Activated CD4-positive, alpha-beta memory T cell treated with anti-CD3 and anti-CD28 coated beads, Interleukin-2, amount 10 ng/mL, durations not matched to agents 7 days and 5 days (primary cell): ENCODE measurements around the gene GPD1. TPM values are rescaled to one million over a fixed set of nuclear protein-coding genes. Genes with fewer than 3 reads are reported as not detected.
"Not testable (repeated sequence)": the region's sequence is repeated elsewhere in the genome, so short reads cannot be mapped to it uniquely, and the experiment has no call there.

Source experiments
- CTCF ChIA-PET: fragments of 350-600 bp; sonication (Branson Sonifier 250); formaldehyde crosslinking; loops from one replicate; lab custom pipeline; 2021; ENCODE audit warnings: antibody characterized with exemption, inconsistent platforms; lab: Charles Lee
- POLR2A ChIA-PET: fragments of 350-600 bp; sonication (Branson Sonifier 250); formaldehyde crosslinking; loops from one replicate; lab custom pipeline; 2021; ENCODE audit warnings: antibody characterized with exemption; lab: Charles Lee
- DNase-seq: peaks from one replicate; pipeline ENCODE4 v3.0.0-alpha.2; 2020
- H3K27ac Mint-ChIP-seq: one replicate; pipeline ENCODE4 v1.8.0; 2021; ENCODE audit warnings: mild to moderate bottlenecking, mixed read lengths
- H3K27me3 Mint-ChIP-seq: one replicate; pipeline ENCODE4 v1.8.0; 2021; ENCODE audit warnings: mixed read lengths
- H3K36me3 Mint-ChIP-seq: one replicate; pipeline ENCODE4 v1.8.0; 2021; ENCODE audit warnings: low read depth, mixed read lengths
- H3K4me1 Mint-ChIP-seq: one replicate; pipeline ENCODE4 v1.8.0; 2021; ENCODE audit warnings: mixed read lengths
- H3K4me3 Mint-ChIP-seq: one replicate; pipeline ENCODE4 v1.8.0; 2021; ENCODE audit warnings: mild to moderate bottlenecking, mixed read lengths
- H3K9me3 Mint-ChIP-seq: one replicate; pipeline ENCODE4 v1.8.0; 2021; ENCODE audit warnings: mixed read lengths
- total RNA-seq, 2 experiments: library from RNA; stranded (reverse); gene quantifications; one replicate each; pipeline ENCODE4 v1.2.3, GENCODE V29; 2021

Gene GPD1
- total RNA-seq, 2 experiments from 2014 or later = 0.28 to 0.40 TPM

DNA sequence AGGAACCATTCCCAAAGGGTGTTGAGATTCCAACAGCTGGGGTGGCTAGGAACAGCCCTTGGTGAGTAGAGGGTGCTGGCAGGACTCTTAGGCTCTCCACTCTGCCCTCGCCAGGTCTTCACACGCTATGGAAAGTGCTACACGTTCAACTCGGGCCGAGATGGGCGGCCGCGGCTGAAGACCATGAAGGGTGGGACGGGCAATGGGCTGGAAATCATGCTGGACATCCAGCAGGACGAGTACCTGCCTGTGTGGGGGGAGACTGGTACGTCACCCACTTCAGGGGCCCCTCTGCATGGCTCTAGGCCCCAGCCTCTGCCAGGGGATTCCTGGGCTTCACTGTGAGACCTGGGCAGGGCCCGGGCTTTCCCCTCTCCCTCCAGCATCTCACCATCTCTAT lies 26.7 kb upstream of the GPD1 start:
- POLR2A ChIA-PET = interaction anchor here (0.9 to 1.9 kb wide), 2 partner anchors 8 to 35 kb away, joined by 3 to 4 read pairs; partner anchors contain the start of genes COX14 and SMARCD1
- Mint-ChIP-seq H3K36me3 (no peaks in the 10 kb centered on the region), H3K27ac (no peak overlapping the region), H3K27me3 (no peaks in the 10 kb centered on the region), H3K4me3 (no peak overlapping the region), H3K9me3 (no peaks in the 10 kb centered on the region), H3K4me1 (peaks cover 2% of the 10 kb centered on the region)
- CTCF ChIA-PET = interaction anchor here (0.6 to 2.1 kb wide), 8 partner anchors 10 to 237 kb away, joined by 3 to 9 read pairs (median 3); partner anchors contain the start of gene COX14
- DNase-seq = no peak

GRCh38 chr12:50078281-50078680 lies 25.5 kb upstream of the GPD1 start:
- Mint-ChIP-seq H3K4me1 (peaks cover 2% of the 10 kb centered on the region), H3K27ac (no peak overlapping the region), H3K27me3 (no peaks in the 10 kb centered on the region), H3K9me3 (no peaks in the 10 kb centered on the region), H3K36me3 (no peaks in the 10 kb centered on the region), H3K4me3 (no peak overlapping the region)
- ChIA-PET CTCF (no interaction called here), POLR2A (interaction anchor here (1.9 kb wide), 1 partner anchor 34 kb away, joined by 4 read pairs; the partner anchor contains the start of gene COX14)
- DNase-seq = no peak

DNA sequence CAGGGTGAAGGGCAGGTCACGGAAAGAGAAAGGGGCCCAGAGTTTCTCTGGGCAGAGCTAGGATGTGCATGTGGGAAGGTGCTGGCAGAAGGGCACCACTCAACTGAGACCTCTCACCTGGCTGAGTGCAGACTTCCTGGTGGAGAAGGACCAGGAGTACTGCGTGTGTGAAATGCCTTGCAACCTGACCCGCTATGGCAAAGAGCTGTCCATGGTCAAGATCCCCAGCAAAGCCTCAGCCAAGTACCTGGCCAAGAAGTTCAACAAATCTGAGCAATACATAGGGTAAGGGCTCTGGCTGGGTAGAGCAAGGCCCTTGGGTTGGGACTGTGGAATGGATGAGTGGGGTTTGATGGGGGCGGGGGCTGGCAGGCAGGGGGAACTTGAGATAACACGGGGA lies 24.0 kb upstream of the GPD1 start:
- Mint-ChIP-seq H3K27ac (no peak overlapping the region), H3K36me3 (no peaks in the 10 kb centered on the region), H3K4me1 (peaks cover 9% of the 10 kb centered on the region), H3K9me3 (no peaks in the 10 kb centered on the region), H3K27me3 (no peaks in the 10 kb centered on the region), H3K4me3 (no peak overlapping the region)
- DNase-seq = no peak
- POLR2A ChIA-PET = no interaction called here
- CTCF ChIA-PET = interaction anchor here (0.8 to 1.0 kb wide), 2 partner anchors 9 to 32 kb away, joined by 3 to 7 read pairs; partner anchors contain the start of gene COX14

- POLR2A ChIA-PET = interaction anchor here (2.2 kb wide), 1 partner anchor 86 kb away, joined by 7 read pairs; the partner anchor contains the start of gene CERS5
Measured at GRCh38 chr12:50081096-50081808, 22.6 kb upstream of the GPD1 start.

DNA sequence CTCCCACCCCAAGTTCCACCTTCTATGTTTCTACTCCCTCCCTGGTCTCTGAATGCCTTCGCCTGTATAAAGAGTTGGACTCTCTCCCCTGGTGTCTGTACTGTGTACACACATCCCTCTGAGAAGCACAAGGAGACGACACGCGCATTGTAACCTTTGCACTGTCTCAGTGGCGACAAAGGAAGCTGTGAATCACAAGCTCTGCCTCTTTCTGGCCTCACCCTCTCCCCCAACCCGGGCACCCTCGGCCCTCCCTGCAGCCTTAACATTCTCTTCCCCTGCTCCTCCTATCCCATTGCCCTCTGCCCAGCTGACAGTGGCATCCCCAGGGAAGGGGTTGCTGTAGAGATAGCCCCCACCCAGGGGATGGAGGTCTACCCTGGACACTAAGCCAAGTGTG lies 21.2 kb upstream of the GPD1 start:
- no peak for DNase-seq
- Mint-ChIP-seq H3K4me3 (no peak overlapping the region), H3K27me3 (no peaks in the 10 kb centered on the region), H3K27ac (no peak overlapping the region), H3K9me3 (no peaks in the 10 kb centered on the region), H3K36me3 (peaks cover 12% of the 10 kb centered on the region), H3K4me1 (peaks cover 28% of the 10 kb centered on the region)
- ChIA-PET CTCF (interaction anchor here (0.7 to 13.1 kb wide), 7 partner anchors 8 to 137 kb away, joined by 3 to 181 read pairs (median 3); partner anchors contain the start of gene COX14), POLR2A (interaction anchor here (1.1 to 2.2 kb wide), 5 partner anchors 29 to 681 kb away, joined by 3 to 7 read pairs (median 3); partner anchors contain the start of genes ATF1, CERS5 and COX14)

More at GRCh38 chr12:50081096-50081808, 22.6 kb upstream of the GPD1 start:
- H3K27me3 Mint-ChIP-seq = no peaks in the 10 kb centered on the region
- DNase-seq = no peak
- CTCF ChIA-PET = no interaction called here
- no peaks in the 10 kb centered on the region for H3K9me3 Mint-ChIP-seq
- no peak overlapping the region for H3K27ac Mint-ChIP-seq
- H3K36me3 Mint-ChIP-seq = no peaks in the 10 kb centered on the region
- H3K4me1 Mint-ChIP-seq = peaks cover 16% of the 10 kb centered on the region
- H3K4me3 Mint-ChIP-seq = no peak overlapping the region

GRCh38 chr12:50083301-50083700 lies 20.5 kb upstream of the GPD1 start:
- ChIA-PET CTCF (interaction anchor here (0.7 to 13.1 kb wide), 7 partner anchors 8 to 138 kb away, joined by 3 to 181 read pairs (median 3); partner anchors contain the start of gene COX14), POLR2A (interaction anchor here (1.1 to 2.2 kb wide), 5 partner anchors 29 to 680 kb away, joined by 3 to 7 read pairs (median 3); partner anchors contain the start of genes ATF1, CERS5 and COX14)
- peaks cover 34% of the 10 kb centered on the region for H3K4me1 Mint-ChIP-seq
- H3K36me3 Mint-ChIP-seq = peaks cover 18% of the 10 kb centered on the region
- H3K27me3 Mint-ChIP-seq = no peaks in the 10 kb centered on the region
- H3K4me3 Mint-ChIP-seq = peak overlapping the region; percentile 70
- DNase-seq = no peak
- H3K27ac Mint-ChIP-seq = peak overlapping the region; percentile 43
- no peaks in the 10 kb centered on the region for H3K9me3 Mint-ChIP-seq

DNA sequence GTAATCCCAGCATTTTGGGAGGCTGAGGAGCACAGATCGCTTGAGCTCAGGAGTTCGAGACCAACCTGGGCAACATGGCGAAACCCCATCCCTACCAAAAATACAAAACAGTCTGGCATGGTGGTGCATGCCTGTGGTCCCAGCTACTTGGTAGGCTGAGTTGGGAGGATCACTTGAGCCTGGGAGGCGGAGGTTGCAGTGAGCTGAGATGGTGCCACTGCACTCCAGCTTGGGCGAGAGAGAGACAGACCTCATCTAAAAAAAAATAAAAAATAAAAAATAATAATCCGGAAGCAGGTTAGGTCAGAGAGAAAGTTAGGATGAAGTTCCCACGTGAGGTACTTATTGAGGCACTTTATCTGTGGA lies 19.4 kb upstream of the GPD1 start:
- Mint-ChIP-seq H3K36me3 (peaks cover 29% of the 10 kb centered on the region), H3K27ac (peak overlapping the region; percentile 88), H3K4me1 (peaks cover 41% of the 10 kb centered on the region), H3K4me3 (peak overlapping the region; percentile 88)
- H3K9me3 Mint-ChIP-seq, DNase-seq, H3K27me3 Mint-ChIP-seq: not testable (repeated sequence)
- ChIA-PET POLR2A (interaction anchor here (0.6 to 2.7 kb wide), 23 partner anchors 8 to 322 kb away, joined by 3 to 48 read pairs (median 4); partner anchors contain the start of genes ASIC1, CERS5, COX14 and GPD1), CTCF (interaction anchor here (0.8 to 13.1 kb wide), 20 partner anchors 8 to 349 kb away, joined by 3 to 181 read pairs (median 6); partner anchors contain the start of genes CERS5, COX14, GPD1 and RACGAP1)

DNA sequence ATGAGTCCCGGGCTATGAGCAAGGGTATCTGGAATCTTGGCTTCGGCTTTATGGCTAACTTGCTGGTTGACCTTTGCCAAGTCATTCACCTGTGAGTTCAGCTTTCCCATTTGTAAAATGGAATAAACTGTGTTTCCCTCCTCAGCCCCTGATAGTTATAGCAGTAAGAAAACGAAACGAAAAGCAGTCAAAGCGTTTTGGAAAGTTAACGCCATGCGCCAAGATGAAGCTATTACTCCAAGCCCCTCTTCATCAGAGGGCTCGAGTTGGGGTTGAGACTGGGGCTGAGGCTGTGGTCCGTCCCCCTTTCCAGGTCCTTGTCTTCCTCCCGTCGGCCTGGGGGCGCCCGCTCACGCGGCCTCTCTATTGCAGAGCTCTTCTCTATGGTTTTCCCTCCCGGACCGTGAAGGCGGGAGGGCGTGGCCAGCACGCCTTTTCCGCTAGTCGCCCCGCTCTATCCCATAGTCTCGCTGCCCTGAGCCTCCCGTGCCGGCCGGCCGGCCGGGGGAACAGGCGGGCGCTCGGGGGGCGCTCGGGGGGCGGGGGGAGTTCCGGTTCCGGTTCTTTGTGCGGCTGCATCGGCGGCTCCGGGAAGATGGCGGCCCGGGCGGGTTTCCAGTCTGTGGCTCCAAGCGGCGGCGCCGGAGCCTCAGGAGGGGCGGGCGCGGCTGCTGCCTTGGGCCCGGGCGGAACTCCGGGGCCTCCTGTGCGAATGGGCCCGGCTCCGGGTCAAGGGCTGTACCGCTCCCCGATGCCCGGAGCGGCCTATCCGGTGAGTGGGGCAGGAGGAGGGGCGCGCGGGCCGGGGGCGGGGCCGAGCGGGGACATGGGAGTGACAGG lies 18.8 kb upstream of the GPD1 start, which contains the start of gene SMARCD1:
SMARCD1 (plus strand) TSS at position 568 of the 840 bp plus-strand sequence; CDS start at position 596, 28 bp downstream.
- peak; percentile 83 for DNase-seq
- Mint-ChIP-seq H3K9me3 (no peaks in the 10 kb centered on the region), H3K36me3 (peaks cover 35% of the 10 kb centered on the region), H3K4me3 (peak within 1 kb of the TSS; percentile 88), H3K27ac (peak within 1 kb of the TSS; percentile 88), H3K4me1 (peaks cover 41% of the 10 kb centered on the region), H3K27me3 (no peaks in the 10 kb centered on the region)
- POLR2A ChIA-PET = interaction anchor here (0.6 to 2.7 kb wide), 24 partner anchors 8 to 954 kb away, joined by 3 to 48 read pairs (median 4); partner anchors contain the start of genes ASIC1, CERS5, COX14 and GPD1
- CTCF ChIA-PET = interaction anchor here (0.6 to 13.1 kb wide), 22 partner anchors 9 to 348 kb away, joined by 3 to 181 read pairs (median 6); partner anchors contain the start of genes CERS5, COX14, GPD1 and RACGAP1

GRCh38 chr12:50085615-50086072 lies 18.2 kb upstream of the GPD1 start:
- no peaks in the 10 kb centered on the region for H3K9me3 Mint-ChIP-seq
- H3K27ac Mint-ChIP-seq = peak overlapping the region; percentile 71
- peaks cover 40% of the 10 kb centered on the region for H3K36me3 Mint-ChIP-seq
- H3K27me3 Mint-ChIP-seq = no peaks in the 10 kb centered on the region
- peaks cover 41% of the 10 kb centered on the region for H3K4me1 Mint-ChIP-seq
- H3K4me3 Mint-ChIP-seq = peak overlapping the region; percentile 88
- DNase-seq = no peak
- ChIA-PET POLR2A (interaction anchor here (0.6 to 2.7 kb wide), 16 partner anchors 9 to 955 kb away, joined by 3 to 48 read pairs (median 4); partner anchors contain the start of genes CERS5, COX14, GPD1 and RACGAP1), CTCF (interaction anchor here (0.6 to 13.1 kb wide), 15 partner anchors 10 to 119 kb away, joined by 3 to 181 read pairs (median 6); partner anchors contain the start of genes COX14, GPD1 and RACGAP1)

- Mint-ChIP-seq H3K27me3 (no peaks in the 10 kb centered on the region), H3K27ac (peak overlapping the region; percentile 71), H3K36me3 (peaks cover 43% of the 10 kb centered on the region), H3K4me1 (peaks cover 41% of the 10 kb centered on the region), H3K4me3 (peak overlapping the region; percentile 88), H3K9me3 (no peaks in the 10 kb centered on the region)
- ChIA-PET POLR2A (interaction anchor here (0.6 to 2.7 kb wide), 7 partner anchors 8 to 955 kb away, joined by 3 to 48 read pairs (median 9); partner anchors contain the start of genes CERS5, COX14, RACGAP1 and TUBA1B), CTCF (interaction anchor here (0.5 to 13.1 kb wide), 7 partner anchors 12 to 119 kb away, joined by 3 to 181 read pairs (median 9); partner anchors contain the start of gene COX14)
- DNase-seq = no peak
Measured at GRCh38 chr12:50086148-50086547, 17.7 kb upstream of the GPD1 start.

DNA sequence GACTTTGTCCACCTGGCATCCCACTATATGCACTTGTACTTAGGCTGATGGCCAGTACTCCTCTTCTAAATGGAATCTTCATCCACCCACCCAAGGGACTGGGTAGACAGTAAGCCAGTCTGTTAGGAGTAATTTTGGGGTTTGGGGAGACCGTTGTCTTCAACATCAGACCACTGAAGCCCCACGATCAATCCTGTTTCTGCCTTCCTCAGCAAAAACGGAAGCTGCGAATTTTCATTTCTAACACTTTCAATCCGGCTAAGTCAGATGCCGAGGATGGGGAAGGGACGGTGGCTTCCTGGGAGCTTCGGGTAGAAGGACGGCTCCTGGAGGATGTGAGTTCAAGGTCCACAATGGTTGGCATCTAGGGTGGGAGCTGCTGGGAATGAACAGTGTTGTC lies 16.7 kb upstream of the GPD1 start:
- Mint-ChIP-seq H3K36me3 (peaks cover 47% of the 10 kb centered on the region), H3K27me3 (no peaks in the 10 kb centered on the region), H3K9me3 (no peaks in the 10 kb centered on the region), H3K4me3 (no peak overlapping the region), H3K4me1 (peaks cover 41% of the 10 kb centered on the region), H3K27ac (peak overlapping the region; percentile 49)
- CTCF ChIA-PET = interaction anchor here (1.2 to 13.1 kb wide), 7 partner anchors 9 to 227 kb away, joined by 3 to 181 read pairs (median 5); partner anchors contain the start of gene COX14
- no peak for DNase-seq
- POLR2A ChIA-PET = interaction anchor here (0.6 to 2.6 kb wide), 3 partner anchors 14 to 222 kb away, joined by 3 to 13 read pairs (median 3); partner anchors contain the start of gene COX14
